ENCODE measurements around the gene ZNF346. TPM values are rescaled to one million over a fixed set of nuclear protein-coding genes. Genes with fewer than 3 reads are reported as not detected.
A peak's percentile ranks its signal among the peaks of the same experiment; 100 is the strongest.

ZNF346 gene
- total RNA-seq, 1 donor from 2014 or later: 24.8 TPM

DNA sequence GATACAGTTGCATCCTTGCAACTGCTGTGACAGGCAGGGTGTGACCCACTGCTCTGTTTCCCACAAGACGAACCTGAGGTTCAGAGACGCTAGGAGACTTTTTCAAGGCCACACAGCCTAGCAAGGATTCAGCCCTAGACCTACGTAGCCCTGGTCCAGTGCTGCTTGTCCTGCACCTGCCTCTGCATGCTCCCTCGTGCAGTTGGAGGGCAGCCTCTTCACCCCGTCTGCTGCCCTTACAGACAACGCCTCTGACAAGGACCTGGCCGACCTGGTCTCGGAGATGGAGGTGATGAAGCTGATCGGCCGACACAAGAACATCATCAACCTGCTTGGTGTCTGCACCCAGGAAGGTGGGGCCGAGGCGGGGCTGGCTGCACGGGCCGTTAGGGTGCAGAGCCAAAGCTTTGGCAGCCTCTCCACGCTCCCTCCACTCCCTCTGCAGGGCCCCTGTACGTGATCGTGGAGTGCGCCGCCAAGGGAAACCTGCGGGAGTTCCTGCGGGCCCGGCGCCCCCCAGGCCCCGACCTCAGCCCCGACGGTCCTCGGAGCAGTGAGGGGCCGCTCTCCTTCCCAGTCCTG lies 72.7 kb downstream of the ZNF346 start:
- no peak for DNase-seq

GRCh38 chr5:177096162-177097015 lies 73.9 kb downstream of the ZNF346 start:
- DNase-seq: no peak

DNA sequence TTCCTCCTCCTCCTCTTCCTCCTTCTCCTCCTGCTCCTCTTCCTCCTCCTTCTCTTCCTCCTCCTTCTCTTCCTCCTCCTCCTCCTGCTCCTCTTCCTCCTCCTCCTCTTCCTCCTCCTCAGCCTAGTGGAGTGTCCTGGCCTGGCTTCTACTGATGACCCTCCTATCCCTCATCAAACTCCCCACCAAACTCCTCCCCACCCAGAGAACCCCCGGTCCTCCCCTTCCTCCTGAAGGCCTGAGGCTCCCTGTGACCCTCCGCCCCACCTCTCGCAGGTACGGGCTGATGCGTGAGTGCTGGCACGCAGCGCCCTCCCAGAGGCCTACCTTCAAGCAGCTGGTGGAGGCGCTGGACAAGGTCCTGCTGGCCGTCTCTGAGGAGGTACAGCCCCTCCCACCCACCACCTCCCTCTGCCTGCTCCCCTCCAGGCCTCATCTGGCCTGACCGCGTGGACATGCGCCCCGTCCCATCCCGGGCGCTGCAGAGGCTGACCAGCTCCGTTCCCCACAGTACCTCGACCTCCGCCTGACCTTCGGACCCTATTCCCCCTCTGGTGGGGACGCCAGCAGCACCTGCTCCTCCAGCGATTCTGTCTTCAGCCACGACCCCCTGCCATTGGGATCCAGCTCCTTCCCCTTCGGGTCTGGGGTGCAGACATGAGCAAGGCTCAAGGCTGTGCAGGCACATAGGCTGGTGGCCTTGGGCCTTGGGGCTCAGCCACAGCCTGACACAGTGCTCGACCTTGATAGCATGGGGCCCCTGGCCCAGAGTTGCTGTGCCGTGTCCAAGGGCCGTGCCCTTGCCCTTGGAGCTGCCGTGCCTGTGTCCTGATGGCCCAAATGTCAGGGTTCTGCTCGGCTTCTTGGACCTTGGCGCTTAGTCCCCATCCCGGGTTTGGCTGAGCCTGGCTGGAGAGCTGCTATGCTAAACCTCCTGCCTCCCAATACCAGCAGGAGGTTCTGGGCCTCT lies 74.8 kb downstream of the ZNF346 start:
- no peak for DNase-seq

DNA sequence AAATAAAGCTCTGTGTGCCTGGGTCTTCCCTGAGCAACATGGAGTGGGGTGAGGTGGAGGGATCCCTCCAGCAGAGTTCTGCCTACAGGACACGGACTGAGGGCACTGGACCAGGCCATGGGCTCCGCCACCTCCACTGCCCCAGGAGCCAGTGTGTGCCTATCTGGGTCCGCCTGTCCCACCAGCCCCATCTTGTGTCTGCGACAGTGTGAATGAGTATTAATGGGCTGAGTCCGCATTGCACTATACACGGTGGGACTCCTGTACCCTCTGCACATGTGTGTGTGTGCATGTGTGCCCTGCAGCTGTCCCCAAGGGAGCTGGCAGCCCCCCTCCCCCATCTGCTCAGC lies 75.6 kb downstream of the ZNF346 start:
- no peak for DNase-seq

DNA sequence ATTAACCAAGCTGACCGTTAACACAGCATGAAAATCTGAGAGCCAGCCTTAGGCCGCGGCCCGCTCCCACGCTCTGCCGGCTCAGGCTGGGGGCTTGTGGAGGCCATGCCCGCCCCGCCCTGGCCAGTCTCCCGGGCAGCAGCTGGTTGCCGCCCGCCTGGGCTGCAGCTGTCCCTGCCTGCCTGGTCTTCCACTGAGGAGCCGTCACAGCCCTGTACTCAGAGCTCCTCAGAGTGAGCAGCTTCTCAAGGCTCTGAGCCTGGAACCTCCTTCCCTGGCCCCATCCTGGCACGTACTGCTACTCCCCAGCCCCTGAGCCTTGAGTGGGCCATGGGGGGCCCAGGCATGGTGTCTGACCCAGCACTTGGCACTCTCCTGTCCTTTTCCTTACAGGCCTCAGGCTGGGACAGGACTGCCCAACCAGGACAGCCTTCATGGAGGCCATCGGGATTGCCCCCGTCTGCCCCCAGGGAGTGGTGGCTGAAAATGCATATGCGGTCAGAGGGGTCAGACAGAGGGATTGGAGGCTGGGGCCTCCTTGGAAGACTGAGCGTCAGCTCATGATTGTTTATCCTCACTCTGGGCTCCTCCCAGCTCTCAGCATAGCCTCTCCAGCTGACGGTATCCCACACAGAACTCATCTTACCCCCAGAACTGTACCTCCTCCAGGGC lies 76.1 kb downstream of the ZNF346 start:
- no peak for DNase-seq

- DNase-seq: no peak
Measured at GRCh38 chr5:177099422-177100093, 77.1 kb downstream of the ZNF346 start.

DNA sequence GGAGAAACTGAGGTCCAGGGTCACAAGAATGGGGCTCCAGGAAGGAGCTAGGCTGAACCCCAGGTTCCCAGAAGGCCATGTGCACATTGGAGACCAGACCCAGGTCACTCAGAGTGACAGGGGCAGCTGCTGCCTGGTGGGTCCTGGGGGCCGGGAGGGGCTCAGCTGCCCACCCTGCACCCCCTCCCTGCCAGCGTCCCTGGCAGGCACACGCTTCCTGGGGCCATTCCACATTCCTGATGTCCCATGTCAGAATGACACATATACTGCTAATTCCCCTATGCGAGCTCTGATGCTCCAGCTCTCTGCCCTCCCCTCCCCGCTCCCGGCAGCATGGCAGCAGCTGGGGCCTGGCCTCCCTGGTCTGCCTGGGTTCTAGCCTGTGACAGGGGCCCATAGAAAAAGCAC lies 78.2 kb downstream of the ZNF346 start:
- DNase-seq: no peak

- peak; percentile 55 for DNase-seq
Measured at GRCh38 chr5:177103523-177104253, 81.2 kb downstream of the ZNF346 start.

DNA sequence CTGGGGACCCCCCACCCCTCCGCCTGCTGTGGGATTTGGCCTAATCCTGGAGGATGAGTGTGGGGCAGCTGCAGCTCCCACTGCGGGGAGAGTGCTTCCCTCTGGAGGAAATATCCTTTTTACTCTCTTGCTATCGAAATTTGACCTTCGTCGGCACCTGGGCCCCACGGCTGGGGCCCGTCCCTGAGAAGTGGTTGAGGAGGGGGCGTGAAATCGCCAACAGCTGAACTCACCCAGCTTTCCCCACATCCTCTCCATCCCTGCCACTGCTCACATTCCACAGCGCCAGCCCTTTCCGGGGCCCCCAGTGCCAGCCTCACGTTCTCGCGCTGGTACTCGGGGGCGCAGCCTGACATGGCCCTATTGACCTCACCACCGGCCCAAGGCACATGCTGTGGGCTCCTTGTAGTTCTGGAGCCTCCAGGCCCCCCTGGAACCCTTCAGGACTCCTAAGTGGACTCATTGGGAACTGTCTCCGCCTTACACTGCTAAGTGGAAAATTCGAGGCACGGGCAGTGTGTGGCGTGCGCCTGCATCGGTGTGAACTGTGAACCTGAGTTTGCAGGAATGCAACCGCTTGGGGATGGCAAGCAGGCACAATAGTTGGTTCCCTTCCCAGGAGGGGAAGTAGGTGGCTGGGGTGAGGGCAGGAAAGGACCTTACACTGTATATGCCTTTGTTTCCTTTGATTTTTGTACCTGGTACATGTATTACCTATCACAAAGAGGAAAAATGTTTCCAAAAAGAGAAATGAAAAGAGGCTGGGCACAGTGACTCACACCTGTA lies 83.4 kb downstream of the ZNF346 start:
- no peak for DNase-seq

- DNase-seq: no peak
Measured at GRCh38 chr5:177107159-177107558, 84.7 kb downstream of the ZNF346 start.

- no peak for DNase-seq
Measured at GRCh38 chr5:177109810-177110209, 87.3 kb downstream of the ZNF346 start.

DNA sequence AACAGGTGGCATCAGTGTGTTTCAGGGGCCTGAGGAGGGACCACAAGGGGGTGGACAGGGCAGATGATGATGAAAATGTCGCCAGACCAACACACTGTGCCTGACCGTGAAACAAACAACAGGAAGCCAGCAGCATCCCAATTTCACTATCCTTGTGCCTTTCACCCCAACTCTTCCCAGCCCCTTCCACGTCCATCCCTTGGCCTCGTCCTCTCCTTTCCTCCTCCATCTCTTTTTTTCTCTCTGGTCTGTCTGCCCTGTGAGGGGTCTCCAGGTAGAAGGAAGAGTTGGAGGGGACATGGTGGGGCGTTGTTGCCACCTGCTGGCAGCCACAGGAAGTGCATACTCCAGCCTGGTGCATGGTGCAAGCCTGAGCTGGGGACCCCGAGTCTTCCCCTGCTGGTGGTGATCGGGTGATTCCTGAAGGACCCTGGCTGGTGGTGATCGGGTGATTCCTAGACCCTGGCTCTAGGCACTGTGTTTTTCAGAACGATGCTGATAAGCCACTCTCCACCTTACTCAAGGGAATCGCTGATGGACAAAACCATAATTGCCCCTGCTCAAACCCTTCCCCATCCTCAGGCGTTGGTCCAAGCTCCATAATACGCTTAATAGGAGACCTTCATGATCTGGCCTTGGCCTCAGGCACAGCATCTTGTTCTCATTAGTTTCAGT lies 89.4 kb downstream of the ZNF346 start:
- DNase-seq: peak; percentile 79

- DNase-seq: no peak
Measured at GRCh38 chr5:177112589-177113220, 90.2 kb downstream of the ZNF346 start.

GRCh38 chr5:177113566-177114424 lies 91.3 kb downstream of the ZNF346 start:
- DNase-seq: peak; percentile 88

GRCh38 chr5:177116631-177117373 lies 94.3 kb downstream of the ZNF346 start:
- DNase-seq: peak; percentile 89

- DNase-seq: no peak
Measured at GRCh38 chr5:177117441-177118045, 95.0 kb downstream of the ZNF346 start.

DNA sequence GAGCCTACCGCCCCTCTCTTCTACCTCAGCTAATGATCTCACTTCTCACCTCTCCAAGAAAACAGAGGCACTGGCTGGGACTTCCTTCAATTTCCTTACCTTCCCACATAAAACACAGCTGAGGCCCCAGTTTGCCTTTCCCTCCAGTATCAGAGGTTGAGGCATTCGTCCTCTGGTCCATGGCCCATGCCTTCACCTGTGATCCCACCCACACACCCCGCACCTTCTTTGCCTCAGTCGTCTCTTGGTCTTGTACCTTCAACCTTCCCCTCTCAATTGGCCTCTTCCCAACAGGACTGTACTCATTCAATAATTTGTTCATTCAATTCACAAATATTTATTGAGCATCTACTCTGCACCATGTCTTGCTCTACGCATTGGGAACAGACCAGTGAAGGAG lies 100.1 kb downstream of the ZNF346 start:
- DNase-seq: no peak
